HG03354 (cell line): Measurements from ENCODE around the gene EWSR1.

Experiments used
- ATAC-seq: cut with Tn5 transposase; IDR thresholded peaks from one replicate; pipeline ENCODE4 v1.9.1; 2021; ENCODE audit warnings: mild to moderate bottlenecking; ENCODE audit not compliant: unreplicated experiment, poor library complexity, severe bottlenecking

EWSR1 gene

GRCh38 chr22:29313126-29313575, 45.1 kb downstream of the EWSR1 start:
- ATAC-seq, result no peak

GRCh38 chr22:29313576-29314466, 45.8 kb downstream of the EWSR1 start:
- no peak for ATAC-seq

GRCh38 chr22:29314537-29315285, 46.6 kb downstream of the EWSR1 start:
- ATAC-seq, result no peak

- ATAC-seq, result no peak
These were observed 47.4 kb downstream of the EWSR1 start, which contains the start of gene RASL10A for GRCh38 chr22:29315286-29316140. Gene RASL10A (minus strand): TSS chr22:29315697. CDS start chr22:29315246, 451 bp downstream.

GRCh38 chr22:29316141-29316828, 48.2 kb downstream of the EWSR1 start:
- ATAC-seq, result no peak

- no peak for ATAC-seq
These were observed 49.9 kb downstream of the EWSR1 start for GRCh38 chr22:29317827-29318454.

- no peak for ATAC-seq
These were observed 51.0 kb downstream of the EWSR1 start for GRCh38 chr22:29319072-29319471.

GRCh38 chr22:29320546-29320945, 52.5 kb downstream of the EWSR1 start:
- ATAC-seq, result no peak

DNA sequence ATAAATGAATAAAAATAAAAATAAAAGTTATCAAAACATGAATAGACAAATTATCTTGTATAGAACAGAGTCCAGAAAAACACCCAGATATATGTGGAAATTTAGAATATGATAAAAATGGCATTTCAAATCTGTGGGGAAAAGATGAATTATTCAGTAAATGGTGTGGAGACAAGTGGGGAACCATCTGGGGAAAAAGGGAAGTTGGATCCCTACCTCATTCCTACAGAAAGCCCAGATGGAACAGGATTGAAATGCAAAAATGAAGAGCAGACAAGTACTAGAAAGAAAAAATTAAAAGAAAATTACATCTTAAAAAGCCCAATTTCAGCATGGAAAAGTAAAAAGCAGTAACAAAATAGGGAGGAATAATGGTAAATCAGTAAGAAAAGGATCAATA, 55.6 kb downstream of the EWSR1 start:
- ATAC-seq, result no peak

GRCh38 chr22:29325356-29325755, 57.3 kb downstream of the EWSR1 start:
- ATAC-seq, result no peak

DNA sequence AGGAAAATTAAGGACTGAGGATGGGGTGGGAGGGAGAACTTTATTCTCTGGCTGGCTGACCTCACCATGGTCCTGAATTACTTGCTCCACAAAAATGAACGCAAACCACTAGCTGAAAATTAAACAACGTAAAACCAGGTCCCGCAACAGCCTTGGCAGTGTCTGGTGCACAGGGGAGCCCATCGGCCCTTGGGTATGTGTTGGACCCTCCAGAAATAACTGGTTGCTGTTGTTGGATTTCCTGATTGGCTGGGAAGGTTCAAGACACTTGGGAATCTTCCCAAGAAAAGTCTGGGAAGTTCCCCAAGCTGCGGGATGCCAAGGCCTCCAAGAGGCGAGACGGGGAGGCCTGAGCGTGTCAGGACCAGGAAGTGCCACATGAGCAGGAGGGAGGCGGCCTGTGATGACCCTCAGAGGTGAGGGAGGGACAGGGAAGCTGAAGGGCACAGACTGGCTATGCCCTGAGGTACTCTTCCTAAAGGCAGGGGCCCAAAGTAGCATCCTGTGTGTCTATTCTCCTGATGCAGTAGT, 57.8 kb downstream of the EWSR1 start:
- ATAC-seq, result no peak

DNA sequence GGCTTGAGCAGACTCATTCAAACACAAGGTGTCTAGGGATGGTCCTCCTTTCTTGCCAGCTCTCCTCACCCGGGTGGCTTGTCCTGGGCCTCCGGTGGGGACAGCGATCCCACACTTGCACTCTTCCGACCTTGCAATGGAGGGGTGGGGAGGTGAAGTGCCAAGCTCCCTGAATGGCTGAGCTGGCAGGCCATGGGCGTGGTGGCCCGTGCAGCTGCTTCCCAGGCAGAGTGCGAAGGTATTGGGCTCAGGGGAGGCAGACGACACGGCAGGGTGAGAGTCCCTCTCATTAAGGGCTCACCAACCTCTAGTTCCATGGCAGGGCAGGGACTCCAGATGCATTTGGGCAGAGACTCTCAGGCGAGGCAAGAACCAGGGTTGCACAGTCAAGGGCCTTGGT, 58.4 kb downstream of the EWSR1 start:
- ATAC-seq, result no peak

DNA sequence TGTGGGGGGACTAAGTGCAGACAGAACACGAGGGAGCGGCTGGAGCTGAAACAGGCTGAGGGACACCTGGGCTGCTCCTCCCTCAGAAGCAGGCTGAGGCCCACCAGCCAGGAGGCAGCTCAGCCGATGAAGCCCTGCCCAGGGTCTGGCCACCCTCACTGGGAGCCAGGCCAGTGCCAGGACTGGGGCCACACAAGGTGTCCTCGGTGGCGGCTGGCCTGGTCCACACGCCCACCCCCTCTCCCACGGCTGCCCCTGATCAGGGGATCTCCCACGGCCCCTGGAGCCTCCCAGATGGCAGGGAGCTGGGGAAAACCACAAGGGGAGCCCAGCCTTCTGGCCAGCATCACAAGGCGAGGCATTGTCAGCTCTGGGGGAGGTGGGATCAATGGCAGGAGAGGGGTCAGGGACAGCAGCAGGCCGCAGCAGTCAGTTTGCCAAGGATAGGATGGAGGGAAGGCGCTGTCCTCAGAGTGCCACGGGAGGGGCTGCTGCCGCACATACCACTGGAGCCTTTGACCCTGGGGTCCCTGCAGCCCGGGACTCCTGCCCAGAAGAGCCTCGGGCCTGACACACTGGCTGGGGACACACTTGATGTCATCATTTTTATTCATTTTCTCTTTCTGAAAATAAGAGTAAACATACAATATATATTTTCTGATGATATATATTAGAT, 59.2 kb downstream of the EWSR1 start:
- ATAC-seq, result no peak

DNA sequence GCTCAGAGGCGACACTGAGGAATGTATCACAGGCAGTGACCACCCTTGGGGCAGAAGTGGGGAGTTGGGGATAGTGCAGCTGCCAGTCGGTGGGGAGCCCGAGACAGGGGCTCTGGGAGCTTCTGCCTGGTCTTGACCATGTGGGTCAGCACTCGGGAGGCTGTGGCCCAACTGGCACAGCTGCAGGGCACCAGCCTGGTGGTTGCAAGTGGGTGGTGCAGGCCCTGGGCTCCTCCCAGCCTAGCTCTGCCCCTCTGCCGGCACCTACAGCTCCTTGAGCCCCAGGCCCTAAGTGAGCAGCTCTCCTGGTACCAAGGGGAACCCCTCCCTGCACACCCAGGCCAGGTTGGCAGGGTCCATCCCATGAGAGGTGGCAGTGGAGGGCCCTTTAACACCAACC, 60.0 kb downstream of the EWSR1 start:
- no peak for ATAC-seq

- no peak for ATAC-seq
These were observed 60.8 kb downstream of the EWSR1 start for GRCh38 chr22:29328566-29329500.

DNA sequence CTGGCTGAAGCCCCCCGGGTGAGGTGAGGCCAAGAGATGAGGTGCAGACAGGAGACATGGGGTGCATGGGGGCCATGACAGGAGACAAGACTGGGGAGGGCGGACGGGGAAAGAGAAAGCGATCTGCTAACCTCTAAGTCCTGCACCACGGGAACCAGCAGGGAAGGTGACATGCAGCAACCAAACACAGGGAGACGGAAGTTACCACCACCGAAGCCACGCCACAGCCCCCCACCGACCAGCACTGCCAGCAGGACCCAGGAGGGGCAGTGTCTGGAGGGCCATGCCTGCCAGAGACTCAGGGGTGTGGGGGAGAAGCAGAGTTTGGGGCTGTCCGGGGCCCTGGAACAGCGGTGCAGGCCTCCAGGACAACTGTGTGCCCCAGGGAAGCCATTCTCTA, 61.5 kb downstream of the EWSR1 start:
- ATAC-seq, result no peak

GRCh38 chr22:29330291-29330690, 62.2 kb downstream of the EWSR1 start:
- no peak for ATAC-seq
